Ishikawa (cell line): ENCODE results near the gene BTBD16.

ENCODE experiments used
- CEBPB ChIP-seq: IDR thresholded peaks from 2 replicates; pipeline ENCODE4 v1.6.1; 2012
- CREB1 ChIP-seq: IDR thresholded peaks from 2 replicates; pipeline ENCODE4 v1.6.1; 2012; ENCODE audit warnings: low read depth
- EP300 ChIP-seq: IDR thresholded peaks from 2 replicates; pipeline ENCODE4 v1.6.1; 2012; ENCODE audit warnings: borderline replicate concordance
- RAD21 ChIP-seq: IDR thresholded peaks from 2 replicates; pipeline ENCODE4 v1.6.1; 2012; ENCODE audit warnings: low read depth
- ZBTB7A ChIP-seq: IDR thresholded peaks from 2 replicates; pipeline ENCODE4 v1.6.1; 2012; ENCODE audit warnings: low read depth
- TF ChIP-seq, protein P1 (sequence below): IDR thresholded peaks from 2 replicates; pipeline ENCODE4 v1.6.1; 2012
- TF ChIP-seq, protein P2 (sequence below): IDR thresholded peaks from 2 replicates; pipeline ENCODE4 v1.6.1; 2012; ENCODE audit warnings: low read depth, mild to moderate bottlenecking

DNA sequence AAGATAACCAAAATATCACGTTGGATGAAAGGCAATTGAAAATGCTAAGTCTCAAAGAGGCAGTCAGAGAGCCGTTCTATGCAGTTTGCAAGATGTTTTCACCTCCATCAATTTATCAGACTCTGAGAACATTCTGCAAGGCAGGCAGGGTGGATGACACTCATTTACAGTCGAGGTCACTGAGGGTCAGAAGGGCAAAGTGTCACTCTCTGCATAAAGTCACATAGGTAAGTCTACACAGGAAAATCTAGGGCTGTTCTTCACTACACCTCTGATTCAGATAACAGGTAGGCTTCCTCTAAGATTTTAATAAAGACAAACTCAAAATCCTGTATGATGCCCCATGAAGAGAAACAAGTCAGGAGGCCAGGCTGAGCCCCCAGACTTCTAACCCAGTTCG lies 102.0 kb downstream of the BTBD16 start:
- no peak for TF ChIP-seq RAD21
- TF ChIP-seq CEBPB = no peak
- no peak for TF ChIP-seq EP300
- TF ChIP-seq ZBTB7A = no peak
- TF ChIP-seq, protein P1, sequence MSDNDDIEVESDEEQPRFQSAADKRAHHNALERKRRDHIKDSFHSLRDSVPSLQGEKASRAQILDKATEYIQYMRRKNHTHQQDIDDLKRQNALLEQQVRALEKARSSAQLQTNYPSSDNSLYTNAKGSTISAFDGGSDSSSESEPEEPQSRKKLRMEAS = no peak
- no peak for TF ChIP-seq CREB1
- TF ChIP-seq, protein P2, sequence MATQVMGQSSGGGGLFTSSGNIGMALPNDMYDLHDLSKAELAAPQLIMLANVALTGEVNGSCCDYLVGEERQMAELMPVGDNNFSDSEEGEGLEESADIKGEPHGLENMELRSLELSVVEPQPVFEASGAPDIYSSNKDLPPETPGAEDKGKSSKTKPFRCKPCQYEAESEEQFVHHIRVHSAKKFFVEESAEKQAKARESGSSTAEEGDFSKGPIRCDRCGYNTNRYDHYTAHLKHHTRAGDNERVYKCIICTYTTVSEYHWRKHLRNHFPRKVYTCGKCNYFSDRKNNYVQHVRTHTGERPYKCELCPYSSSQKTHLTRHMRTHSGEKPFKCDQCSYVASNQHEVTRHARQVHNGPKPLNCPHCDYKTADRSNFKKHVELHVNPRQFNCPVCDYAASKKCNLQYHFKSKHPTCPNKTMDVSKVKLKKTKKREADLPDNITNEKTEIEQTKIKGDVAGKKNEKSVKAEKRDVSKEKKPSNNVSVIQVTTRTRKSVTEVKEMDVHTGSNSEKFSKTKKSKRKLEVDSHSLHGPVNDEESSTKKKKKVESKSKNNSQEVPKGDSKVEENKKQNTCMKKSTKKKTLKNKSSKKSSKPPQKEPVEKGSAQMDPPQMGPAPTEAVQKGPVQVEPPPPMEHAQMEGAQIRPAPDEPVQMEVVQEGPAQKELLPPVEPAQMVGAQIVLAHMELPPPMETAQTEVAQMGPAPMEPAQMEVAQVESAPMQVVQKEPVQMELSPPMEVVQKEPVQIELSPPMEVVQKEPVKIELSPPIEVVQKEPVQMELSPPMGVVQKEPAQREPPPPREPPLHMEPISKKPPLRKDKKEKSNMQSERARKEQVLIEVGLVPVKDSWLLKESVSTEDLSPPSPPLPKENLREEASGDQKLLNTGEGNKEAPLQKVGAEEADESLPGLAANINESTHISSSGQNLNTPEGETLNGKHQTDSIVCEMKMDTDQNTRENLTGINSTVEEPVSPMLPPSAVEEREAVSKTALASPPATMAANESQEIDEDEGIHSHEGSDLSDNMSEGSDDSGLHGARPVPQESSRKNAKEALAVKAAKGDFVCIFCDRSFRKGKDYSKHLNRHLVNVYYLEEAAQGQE = no peak
